GM19025 (cell line): ENCODE measurements around the gene BDP1.
A peak's percentile ranks its signal among the peaks of the same experiment; 100 is the strongest.
"Not testable (repeated sequence)": the region's sequence is repeated elsewhere in the genome, so short reads cannot be mapped to it uniquely, and the experiment has no call there.

ENCODE experiments used
- ATAC-seq: cut with Tn5 transposase; IDR thresholded peaks from one replicate; pipeline ENCODE4 v1.9.1; 2021; ENCODE audit warnings: mild to moderate bottlenecking, low read depth, moderate library complexity; ENCODE audit not compliant: unreplicated experiment

BDP1 gene

GRCh38 chr5:71455427-71456361 lies at the start of gene BDP1:
Gene BDP1 (plus strand): TSS chr5:71455651. CDS start chr5:71455878, 227 bp downstream.
- peak; percentile 90 for ATAC-seq

- not testable (repeated sequence) for ATAC-seq
These were observed 45.4 kb upstream of the BDP1 start for GRCh38 chr5:71410088-71410487.

GRCh38 chr5:71415626-71416025 lies 39.8 kb upstream of the BDP1 start:
- not testable (repeated sequence) for ATAC-seq

GRCh38 chr5:71418026-71418425 lies 37.4 kb upstream of the BDP1 start:
- ATAC-seq, result not testable (repeated sequence)

GRCh38 chr5:71421278-71421677 lies 34.2 kb upstream of the BDP1 start:
- not testable (repeated sequence) for ATAC-seq

GRCh38 chr5:71423896-71424295 lies 31.6 kb upstream of the BDP1 start:
- not testable (repeated sequence) for ATAC-seq

- ATAC-seq, result not testable (repeated sequence)
These were observed 28.6 kb upstream of the BDP1 start for GRCh38 chr5:71426686-71427474.

GRCh38 chr5:71432410-71432809 lies 23.0 kb upstream of the BDP1 start:
- not testable (repeated sequence) for ATAC-seq

GRCh38 chr5:71434825-71435224 lies 20.6 kb upstream of the BDP1 start:
- ATAC-seq, result not testable (repeated sequence)

GRCh38 chr5:71441564-71441963 lies 13.9 kb upstream of the BDP1 start:
- not testable (repeated sequence) for ATAC-seq

GRCh38 chr5:71443891-71444290 lies 11.6 kb upstream of the BDP1 start:
- not testable (repeated sequence) for ATAC-seq

- ATAC-seq, result not testable (repeated sequence)
These were observed 10.4 kb upstream of the BDP1 start for GRCh38 chr5:71445015-71445414.

- not testable (repeated sequence) for ATAC-seq
These were observed 9.8 kb upstream of the BDP1 start for GRCh38 chr5:71445523-71446152.

GRCh38 chr5:71446540-71447216 lies 8.8 kb upstream of the BDP1 start:
- ATAC-seq, result not testable (repeated sequence)

- peak; percentile 84 for ATAC-seq
These were observed 8.1 kb upstream of the BDP1 start for GRCh38 chr5:71447218-71447808.

- no peak for ATAC-seq
These were observed 2.6 kb upstream of the BDP1 start for GRCh38 chr5:71452876-71453275.

GRCh38 chr5:71454913-71455312 lies 538 bp upstream of the BDP1 start:
- no peak for ATAC-seq

GRCh38 chr5:71456362-71456743 lies 902 bp downstream of the BDP1 start:
- ATAC-seq, result no peak

GRCh38 chr5:71457106-71457505 lies 1.7 kb downstream of the BDP1 start:
- no peak for ATAC-seq

- ATAC-seq, result no peak
These were observed 5.2 kb downstream of the BDP1 start for GRCh38 chr5:71460693-71461092.
